ENCODE measurements around the gene SORL1.

The SORL1 gene

DNA sequence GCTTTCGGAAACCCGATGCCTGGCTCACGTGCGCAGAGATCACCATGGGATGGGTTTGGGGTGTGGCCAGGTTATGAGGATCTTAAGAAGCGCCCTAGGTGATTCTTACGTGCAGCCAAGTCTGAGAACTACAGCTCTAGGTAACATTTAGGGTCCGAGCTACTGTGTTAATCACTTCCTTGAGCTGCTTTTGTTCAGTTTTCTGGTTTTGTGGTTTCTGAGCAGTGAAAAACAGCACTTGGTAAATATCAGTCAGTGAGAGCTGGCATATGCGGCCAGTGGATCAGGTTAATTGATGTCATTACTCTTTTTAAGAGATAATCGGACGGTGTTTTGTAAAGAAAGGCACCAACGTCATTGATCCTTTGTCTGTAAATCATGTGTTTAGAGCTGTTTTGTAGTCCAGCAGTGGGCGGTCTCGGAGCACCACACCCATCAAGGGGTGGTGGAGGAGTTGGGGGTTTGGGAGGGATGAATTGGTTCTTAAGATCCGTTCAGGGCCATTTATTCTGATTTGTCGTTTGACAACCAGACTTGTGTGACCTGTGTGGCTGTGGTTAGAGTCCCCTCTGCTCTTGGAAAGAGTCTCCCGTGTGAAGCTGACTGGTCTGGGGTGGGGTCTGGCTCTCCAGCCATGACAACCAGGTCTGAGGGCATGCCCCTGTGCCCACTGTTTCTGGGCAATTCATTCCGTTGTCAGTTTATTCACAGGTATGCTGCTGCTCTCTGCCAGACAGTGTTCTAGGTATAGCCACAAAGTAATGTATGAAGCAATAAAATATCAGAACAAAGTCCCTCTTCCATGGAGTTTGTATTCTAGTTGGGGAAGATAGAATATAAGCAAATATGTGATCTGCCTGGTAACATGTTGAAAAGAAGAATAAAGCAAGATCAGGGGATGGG lies 62.6 kb downstream of the SORL1 start:
- no peak for DNase-seq

DNA sequence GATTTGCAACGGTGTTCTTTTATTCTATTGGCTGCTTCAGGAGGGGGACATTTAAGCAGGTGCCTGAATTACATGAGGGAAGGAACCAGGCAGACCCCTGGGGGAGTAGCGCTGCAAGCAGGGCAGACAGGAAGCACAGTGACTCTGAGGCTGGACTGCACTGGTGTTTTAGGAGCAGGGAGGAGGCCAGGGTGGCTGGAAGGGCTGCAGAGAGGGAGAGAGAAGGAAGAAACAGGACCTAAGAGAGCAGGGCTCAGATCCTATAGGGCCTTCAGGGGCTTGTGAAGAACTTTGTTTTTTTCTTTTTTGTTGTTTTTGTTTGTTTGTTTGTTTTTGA lies 63.2 kb downstream of the SORL1 start:
- no peak for DNase-seq

DNA sequence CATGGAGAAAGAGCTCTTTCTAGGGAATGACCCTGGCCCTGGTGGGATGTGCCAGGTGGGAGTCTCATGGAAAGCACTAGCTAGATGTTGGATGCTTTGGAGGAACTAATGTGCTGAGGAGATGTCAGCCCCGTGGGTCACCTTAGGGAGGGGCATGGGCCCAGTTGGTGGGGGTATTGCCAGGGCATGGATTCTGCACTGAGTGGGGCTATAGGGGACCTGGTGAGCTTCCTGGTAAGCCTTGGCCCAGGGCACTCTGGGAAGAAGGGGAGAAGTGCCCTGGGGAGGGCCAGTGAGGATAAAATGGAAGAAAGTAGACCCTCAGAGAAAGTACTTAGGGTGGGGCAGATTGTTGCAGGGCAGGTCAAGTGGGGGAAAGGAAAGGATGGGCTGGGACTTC lies 65.9 kb downstream of the SORL1 start:
- DNase-seq = no peak

DNA sequence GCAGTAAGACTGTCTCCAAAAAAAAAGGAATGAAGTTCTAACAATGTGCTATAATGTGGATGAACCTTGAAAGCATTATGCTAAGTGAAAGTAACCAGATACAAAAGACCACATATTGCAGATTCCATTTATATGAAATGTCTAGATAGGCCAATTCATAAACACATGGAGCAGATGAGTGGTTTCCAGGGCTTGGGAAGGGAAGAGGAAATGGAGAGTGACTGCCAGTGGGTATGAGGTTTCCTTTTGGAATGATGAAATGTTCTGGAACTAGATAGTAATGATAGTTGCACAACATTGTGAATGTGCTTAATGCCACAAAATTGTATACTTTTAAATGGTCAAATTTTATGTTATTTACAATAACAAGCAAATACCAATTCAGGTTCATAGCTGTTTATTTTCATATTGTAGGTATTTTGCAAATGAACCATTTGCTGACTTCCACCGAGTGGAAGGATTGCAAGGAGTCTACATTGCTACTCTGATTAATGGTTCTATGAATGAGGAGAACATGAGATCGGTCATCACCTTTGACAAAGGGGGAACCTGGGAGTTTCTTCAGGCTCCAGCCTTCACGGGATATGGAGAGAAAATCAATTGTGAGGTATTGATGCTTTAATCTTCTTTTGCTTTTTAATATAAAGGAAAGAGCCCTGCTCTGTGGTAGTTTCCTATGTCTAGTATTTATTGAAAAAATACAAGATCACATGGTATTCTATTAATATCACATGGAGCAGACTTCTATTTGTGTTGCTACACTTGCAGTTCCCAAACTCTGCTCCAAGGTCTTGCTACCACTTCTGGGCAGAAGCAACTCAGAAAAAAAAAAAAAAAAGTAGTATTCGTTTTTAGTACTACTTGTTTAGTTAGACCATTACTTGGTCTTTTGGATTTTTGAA lies 68.4 kb downstream of the SORL1 start:
- no peak for DNase-seq

DNA sequence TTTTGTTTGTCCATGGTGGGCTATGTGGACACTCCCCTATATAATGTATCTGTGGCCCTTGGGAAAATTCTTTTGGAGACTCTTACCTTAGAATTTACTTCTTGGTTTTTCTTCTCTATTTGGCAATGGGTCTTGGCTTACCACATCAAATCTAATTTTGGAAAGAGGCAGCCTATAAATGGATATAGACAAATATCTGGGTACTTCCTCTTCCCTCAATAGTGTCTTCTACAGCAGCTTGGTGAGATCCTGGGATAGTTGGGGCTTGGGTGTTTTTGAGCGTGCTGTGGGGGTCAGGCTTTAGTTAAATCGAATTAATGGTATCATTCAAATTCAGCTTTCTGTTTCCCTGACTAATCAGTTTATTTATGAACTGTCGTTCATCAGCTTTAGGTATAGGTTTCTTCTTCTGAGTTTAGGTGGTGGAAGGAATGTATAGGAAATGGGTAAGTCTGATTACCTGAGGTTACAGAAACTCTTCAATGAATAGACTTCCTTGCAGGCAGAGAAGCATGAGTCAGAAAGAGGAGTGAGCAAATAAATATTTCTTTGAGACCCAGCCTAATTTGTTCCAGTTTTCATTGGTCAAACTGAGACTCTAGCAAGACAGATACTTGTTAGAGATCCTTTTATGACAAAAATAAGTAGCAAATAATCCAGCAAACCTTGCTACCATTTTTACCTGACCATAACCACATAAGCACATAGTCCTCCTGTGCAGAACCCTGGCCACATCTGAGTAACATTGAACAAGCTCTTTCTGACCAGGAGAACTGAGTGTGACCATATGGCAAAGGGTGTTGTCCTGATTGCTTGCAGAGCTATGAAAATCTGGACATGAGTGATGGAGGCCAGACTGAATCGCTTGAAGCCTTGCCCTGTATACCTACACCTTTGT lies 69.3 kb downstream of the SORL1 start:
- DNase-seq = no peak

DNA sequence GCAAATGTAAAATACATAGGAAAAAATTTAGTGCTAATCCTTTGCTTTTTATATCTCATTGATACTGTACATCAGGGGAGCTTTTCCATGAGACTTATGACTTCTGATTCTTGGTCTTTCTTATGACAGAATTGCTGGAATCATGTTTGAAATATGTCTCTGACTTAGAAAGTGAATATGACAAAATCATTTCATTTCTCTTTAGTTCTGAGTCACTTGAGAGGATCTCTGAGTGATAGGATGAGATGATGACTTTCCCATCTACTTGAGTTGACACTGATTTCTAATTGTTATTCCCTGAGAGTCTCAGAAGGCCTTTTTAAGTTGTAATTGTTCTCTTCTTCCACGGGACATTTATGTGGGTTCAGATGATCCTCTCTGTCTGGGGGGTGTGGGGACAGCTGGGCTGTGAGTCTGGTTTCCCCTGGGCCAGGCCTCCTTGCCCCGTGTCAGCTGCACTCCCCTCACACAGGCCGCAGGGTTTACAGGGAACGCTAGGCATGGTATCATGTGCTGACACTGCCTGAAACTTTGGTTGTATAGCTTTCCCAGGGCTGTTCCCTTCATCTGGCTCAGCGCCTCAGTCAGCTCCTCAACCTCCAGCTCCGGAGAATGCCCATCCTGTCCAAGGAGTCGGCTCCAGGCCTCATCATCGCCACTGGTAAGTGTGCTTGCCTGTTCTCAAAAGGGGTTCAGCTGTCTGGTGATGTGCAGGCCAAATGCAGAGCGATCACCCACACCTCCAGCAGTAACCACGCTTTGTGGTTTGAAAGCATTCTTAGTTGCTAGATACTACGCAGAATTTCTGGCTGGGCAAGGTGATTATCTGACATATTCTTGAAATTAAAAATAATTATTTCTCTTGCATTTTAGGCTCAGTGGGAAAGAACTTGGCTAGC lies 70.2 kb downstream of the SORL1 start:
- DNase-seq = no peak

DNA sequence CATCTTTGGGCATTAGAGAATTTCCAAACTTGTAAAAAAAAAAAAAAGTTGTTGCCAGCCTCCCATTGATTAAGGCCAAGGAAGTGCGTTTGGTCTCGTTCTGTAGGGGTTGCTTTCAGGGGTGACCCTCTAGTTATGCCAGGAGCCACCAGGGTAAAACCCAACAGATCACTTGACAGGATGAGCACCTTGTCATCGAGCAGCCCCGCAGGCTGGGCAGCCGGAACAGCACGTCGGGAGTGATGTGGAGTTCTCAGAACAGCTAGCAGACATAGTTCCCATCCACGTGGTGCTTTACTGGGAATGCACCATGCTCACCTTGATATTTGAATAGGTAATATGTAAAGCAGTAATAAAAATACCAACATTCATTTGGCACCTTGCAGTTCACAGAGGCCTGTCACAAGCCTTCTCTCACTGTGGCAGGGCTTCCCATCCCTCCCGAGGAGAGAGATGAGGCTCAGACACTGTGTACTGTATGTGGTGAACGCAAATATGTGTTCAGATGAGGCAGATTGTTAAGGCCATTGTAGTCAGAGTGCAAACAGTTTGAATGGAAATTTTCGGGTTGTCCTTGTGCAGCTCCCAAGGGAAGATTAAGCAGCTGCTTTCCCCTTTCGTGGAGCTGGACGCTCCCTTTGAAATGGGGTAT lies 71.6 kb downstream of the SORL1 start:
- DNase-seq = no peak

DNA sequence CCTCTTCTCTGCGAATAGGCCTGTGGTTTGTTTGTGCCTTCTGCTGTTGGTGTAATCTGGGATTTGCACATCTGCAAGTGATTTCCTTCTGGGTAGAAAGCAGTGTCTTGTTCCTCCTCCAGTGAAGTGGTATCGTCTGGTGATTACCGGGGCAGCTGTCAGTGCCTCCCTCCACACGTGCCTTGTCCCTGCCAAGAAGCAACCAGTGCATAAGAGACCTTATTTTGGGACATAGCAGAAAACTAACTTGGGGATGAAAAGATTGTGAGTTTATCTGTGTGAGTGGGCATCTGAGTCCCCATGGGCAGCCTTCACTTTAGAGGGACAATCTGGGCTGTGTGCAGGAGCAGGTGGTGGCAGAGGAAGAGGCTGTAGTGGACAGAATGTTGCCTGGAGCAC lies 72.1 kb downstream of the SORL1 start:
- no peak for DNase-seq

DNA sequence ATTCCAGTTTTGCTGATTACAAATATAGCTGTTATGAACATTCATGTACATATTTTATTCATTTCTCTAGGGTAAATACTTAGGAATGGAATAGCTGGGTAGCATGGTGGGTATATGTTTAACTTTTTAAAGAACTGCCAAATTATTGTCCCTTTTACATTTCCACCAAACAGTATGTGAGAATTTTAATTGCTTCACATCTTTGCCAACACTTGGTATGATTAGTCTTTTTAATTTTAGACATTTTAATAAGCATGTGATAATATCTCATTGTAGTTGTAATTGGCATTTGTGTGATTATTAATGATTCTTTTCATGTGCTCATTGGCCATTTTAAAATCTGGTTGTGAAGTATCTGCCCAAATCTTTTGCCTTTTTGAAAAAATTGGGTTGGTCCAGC lies 73.3 kb downstream of the SORL1 start:
- no peak for DNase-seq

DNA sequence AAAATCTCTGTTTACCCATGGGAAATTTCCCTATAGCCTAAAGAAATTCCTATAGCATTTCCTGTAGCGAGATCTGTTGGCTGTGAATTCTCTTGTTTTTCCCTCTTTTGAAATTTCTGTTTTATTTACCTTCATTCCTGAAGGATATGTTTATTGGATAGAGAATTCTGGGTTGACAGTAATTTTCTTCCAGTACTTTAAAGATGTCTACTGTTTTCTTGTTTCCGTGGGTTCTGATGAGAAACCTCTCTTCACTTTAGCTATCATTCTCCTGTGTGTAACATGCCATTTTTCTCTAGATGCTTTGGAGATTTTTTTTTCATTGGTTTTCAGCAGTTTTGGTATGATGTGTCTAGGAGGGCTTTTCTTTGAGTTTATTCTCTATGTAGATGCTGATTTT lies 78.1 kb downstream of the SORL1 start:
- DNase-seq = no peak

DNA sequence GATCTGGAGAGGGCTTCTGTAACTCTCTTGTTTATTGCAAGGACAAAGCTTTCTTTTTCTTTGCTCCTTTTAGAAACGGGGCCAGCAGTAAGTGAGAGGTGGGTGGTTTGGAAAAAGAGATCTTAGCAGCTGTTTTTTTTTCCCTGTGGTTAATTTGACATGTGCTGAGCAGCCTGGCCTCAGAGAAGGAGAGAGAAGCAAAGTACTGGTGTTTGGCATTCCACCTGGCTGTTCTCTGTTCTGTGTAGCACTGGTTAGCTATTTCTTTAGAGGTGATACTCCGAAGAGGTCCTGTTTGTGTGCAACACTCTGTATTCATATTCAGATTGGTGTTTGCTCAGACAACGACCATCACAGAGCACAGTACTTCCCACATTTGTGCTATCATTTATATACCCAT lies 81.5 kb downstream of the SORL1 start:
- DNase-seq = no peak

DNA sequence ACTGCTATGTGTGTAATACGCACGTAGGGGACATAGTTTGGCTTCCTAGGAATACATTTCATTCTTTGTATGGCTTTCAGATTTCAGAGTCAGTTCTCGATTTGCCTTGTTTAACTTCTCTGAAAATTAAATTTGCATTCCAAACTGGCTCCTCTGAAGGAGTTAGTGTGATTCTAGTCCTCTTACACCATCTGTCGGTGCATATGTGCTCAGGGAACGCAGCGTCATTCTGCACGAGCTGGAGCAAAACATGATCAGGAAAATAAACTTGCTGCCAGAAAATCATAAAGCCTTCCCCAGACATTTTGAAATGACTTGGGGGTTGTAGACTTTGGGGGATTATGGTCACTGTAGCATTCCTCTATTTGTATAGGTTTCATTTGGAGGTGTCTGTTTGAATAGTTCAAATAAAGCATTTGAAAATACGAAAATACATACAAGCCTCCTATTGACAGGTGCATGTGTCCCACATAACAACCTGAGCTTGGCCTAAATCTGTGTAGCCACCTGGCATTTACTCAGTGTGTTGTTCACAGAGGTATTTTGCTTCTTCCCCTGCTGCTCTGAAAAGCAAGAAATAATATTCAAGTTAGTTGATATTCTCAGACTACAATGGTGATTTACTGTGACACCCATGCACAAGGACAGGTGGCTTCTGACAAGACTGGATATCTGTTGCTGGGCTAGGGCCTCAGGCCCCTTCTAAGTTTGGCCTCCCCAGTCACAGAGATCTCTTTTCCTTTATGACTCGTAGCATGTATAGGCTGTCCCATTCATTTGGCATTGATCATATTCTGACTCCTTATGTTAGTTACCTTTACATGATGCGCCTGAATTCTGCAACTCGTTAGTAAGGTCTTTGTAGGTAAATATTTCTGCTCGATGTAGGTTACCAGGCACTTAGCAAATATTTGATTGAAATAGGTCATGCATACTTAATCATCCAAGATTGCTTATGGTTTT lies 82.3 kb downstream of the SORL1 start:
- DNase-seq = no peak

DNA sequence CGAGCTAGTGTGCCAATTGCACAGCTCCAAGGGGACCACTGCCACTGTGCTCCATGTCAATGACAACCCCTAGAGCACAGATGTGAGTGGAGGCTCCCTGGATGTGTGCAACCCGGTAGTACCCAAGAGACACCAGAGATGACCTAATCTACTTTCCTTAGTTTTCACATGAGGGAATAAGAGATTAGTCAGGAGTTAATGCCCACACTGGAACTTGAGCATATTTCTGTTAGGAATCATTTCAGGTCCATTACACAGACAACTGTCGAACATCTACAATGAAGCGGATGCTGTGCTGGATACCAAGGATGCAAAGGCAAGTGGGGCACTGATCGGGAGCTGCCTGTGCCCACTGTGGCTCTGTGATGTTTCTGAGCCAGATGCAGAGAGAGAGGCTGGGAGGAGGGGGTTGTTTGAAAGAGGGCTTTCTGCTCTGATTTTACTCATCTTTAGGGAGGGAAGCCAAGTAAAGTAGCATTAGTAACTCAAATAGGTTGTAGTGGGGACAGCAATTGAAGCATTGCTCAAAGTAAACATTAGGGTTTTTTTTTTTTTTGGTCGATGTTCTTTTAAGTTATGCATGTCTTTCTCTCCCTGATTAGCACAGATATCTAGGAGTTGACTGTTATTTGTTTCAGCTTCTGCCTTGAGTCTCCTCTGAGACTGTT lies 83.1 kb downstream of the SORL1 start:
- DNase-seq = no peak

DNA sequence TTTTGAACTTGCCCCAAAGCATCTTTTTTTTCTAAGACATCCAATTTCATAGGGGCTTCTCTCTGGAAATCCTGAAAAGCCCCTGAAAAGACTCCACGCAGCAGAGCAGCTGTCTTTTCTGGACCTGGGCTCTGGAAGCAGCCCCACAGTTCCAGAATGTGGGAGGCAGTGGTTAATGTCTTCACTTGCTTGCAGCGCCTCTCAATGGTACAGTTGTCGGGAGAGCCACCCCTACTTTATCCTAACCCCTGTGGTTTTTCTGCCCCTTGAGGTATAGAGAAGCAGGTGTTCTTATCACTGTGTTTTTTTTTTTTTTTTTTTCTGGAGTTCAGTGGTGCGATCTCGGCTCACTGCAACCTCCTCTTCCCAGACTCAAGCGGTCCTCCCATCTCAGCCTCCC lies 84.0 kb downstream of the SORL1 start:
- DNase-seq = no peak

DNA sequence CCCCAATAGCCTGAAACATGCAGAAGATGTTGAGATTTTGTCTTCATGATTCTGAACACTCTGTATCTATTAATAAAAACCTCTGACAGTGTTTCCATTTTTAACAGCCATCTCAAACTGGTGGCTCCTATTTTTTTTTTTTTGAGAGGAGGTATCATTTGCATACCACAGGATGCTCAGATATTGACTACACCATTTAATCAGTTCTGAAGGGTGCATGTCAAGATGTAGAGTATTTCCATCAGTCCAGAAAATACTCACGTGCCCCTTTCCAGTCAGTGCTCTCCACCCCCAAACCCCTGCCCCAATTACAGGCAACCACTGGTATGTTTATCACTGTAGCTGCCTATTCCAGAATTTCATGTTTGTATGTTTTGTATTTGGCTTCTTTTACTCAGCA lies 85.9 kb downstream of the SORL1 start:
- DNase-seq = no peak

DNA sequence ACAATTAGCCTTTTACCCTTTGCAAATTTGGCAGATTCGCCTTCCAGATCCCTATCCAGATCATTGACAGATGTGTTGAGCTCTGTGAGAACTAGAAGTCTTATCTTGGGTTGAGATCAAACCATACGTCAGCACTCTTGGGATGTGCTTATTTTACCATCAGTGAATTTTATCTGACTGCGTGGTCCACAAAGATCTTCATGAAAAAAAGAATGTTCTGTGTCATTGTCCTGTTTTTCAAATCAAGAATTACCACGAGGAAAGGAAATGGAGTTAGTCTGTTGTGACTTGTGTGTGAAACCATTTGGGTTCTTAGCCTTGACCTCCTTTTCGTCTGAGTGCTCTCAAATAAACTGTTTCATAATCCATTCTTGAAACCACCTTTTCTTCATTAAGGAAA lies 86.9 kb downstream of the SORL1 start:
- no peak for DNase-seq

DNA sequence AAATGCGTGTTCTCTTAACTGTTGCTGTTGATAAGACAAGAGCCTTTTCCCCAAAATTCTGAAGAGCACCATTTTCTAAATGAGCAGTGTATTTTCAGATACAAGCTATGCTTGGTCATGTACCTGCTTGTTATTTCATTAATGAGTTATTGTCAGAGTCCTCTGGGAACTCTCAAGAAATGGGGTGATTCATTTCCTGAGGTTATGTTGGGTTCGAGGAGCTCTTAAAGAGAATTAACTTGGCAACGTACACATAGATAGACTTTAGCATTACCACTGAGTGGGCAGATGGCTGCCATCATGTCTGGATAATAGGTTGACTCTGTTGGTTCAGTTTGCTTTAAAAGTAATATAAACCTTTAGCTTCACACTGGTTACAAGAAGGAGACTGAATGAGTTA lies 88.5 kb downstream of the SORL1 start:
- no peak for DNase-seq

DNA sequence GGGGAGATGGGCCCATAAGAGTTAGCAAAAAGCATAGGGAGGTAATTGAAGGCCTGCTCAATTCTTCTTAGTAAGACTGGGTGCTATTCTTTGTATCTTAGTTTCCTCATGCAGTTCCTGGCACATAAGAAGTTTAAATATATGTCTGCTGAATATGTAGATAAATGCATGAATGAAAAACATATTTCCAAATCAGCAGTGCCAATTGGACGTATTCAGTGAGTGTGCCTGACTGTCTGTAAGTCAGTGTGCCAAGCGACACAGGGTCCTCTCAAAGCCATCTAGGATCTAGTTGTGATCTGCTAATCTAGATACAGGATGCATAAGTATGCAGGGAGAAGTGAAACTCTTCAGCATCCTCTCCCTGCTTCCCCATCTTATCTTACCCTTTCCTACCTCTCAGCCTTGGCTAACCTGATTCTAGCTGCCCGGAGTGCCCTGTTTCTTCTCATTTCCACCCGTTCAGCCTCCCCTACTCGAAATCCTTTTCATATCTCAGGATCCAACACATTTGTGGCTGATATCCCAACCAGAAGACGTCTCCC lies 91.8 kb downstream of the SORL1 start:
- DNase-seq = no peak

DNA sequence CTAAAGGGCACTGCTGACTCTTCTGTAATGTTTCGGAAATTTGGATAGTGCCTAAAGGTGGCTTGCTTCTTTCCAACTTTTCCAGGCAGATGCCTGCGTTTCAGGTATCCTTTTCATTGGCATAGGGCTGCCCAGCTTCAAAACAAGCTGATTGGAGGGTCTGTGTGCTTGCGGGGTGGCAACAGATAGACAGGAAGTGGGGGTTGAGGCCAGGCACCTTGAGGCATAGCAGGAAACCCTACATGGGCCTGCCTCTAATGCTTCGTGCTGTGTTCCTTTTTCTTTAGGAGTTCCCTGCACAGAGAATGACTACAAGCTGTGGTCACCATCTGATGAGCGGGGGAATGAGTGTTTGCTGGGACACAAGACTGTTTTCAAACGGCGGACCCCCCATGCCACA lies 92.8 kb downstream of the SORL1 start:
- DNase-seq = no peak
